Vagina (tissue), 2 donors: ENCODE results near the gene MPI. TPM values are rescaled to one million over a fixed set of nuclear protein-coding genes. Genes with fewer than 3 reads are reported as not detected.
A peak's percentile ranks its signal among the peaks of the same experiment; 100 is the strongest.
"Not testable (repeated sequence)": the region's sequence is repeated elsewhere in the genome, so short reads cannot be mapped to it uniquely, and the experiment has no call there.

Source experiments
- DNase-seq, 2 donors: peaks; one replicate each; pipeline ENCODE4 v3.0.0-alpha.2; 2017; ENCODE audit errors: extremely low spot score in 2 of 2
- H3K27ac ChIP-seq: fragments of 200-600 bp; sonication (generic); one replicate; pipeline ENCODE4 v1.5.1; 2019
- H3K27me3 ChIP-seq: fragments of 200-600 bp; sonication (generic); one replicate; pipeline ENCODE4 v1.5.1; 2019
- H3K36me3 ChIP-seq, 2 donors: fragments of 200-600 bp; sonication (generic); one replicate each; pipeline ENCODE4 v1.5.1; 2017 to 2019
- H3K4me1 ChIP-seq: fragments of 200-600 bp; sonication (generic); one replicate; pipeline ENCODE4 v1.5.1; 2019
- H3K4me3 ChIP-seq, 2 donors: fragments of 200-600 bp; sonication (generic); 1 replicate in 1 of 2; 2 replicates in 1 of 2; pipeline ENCODE4 v1.5.1; 2016 to 2019
- H3K9me3 ChIP-seq: fragments of 200-600 bp; sonication (generic); one replicate; pipeline ENCODE4 v1.5.1; 2019
- POLR2A ChIP-seq, 2 donors: fragments of 450-650 bp; IDR thresholded peaks; one replicate each; pipeline ENCODE4 v1.6.1; 2017; ENCODE audit warnings: antibody characterized with exemption in 2 of 2, mild to moderate bottlenecking in 2 of 2, moderate library complexity in 2 of 2
- POLR2AphosphoS5 ChIP-seq, 2 donors: sonication (generic); formaldehyde crosslinking; IDR thresholded peaks; one replicate each; pipeline ENCODE4 v1.9.0; 2017; ENCODE audit warnings: antibody characterized with exemption in 2 of 2, mild to moderate bottlenecking in 2 of 2, low read depth in 1 of 2; ENCODE audit not compliant: insufficient read depth in 1 of 2
- intact Hi-C: fragments of 100-400 bp; cut with DNase I; formaldehyde crosslinking; loops from one replicate; pipeline ENCODE4 v1.15.1; 2023
- total RNA-seq: library from RNA; depleted of rRNA; stranded (reverse); fragments of >200 nt; gene quantifications from one replicate; pipeline ENCODE4 v1.2.3, GENCODE V29; 2016
- TF ChIP-seq, protein P1 (sequence below), 3 experiments: fragments of 450-650 bp in 2 of 3; fragments of 200-600 bp in 1 of 3; sonication (generic) in 1 of 3; IDR thresholded peaks; one replicate each; pipeline ENCODE4 v1.5.1; 2017 to 2019; ENCODE audit warnings: antibody characterized with exemption in 3 of 3, mild to moderate bottlenecking in 2 of 3, moderate library complexity in 2 of 3

Gene MPI
- total RNA-seq, 1 donor from 2014 or later = 43.2 TPM

DNA sequence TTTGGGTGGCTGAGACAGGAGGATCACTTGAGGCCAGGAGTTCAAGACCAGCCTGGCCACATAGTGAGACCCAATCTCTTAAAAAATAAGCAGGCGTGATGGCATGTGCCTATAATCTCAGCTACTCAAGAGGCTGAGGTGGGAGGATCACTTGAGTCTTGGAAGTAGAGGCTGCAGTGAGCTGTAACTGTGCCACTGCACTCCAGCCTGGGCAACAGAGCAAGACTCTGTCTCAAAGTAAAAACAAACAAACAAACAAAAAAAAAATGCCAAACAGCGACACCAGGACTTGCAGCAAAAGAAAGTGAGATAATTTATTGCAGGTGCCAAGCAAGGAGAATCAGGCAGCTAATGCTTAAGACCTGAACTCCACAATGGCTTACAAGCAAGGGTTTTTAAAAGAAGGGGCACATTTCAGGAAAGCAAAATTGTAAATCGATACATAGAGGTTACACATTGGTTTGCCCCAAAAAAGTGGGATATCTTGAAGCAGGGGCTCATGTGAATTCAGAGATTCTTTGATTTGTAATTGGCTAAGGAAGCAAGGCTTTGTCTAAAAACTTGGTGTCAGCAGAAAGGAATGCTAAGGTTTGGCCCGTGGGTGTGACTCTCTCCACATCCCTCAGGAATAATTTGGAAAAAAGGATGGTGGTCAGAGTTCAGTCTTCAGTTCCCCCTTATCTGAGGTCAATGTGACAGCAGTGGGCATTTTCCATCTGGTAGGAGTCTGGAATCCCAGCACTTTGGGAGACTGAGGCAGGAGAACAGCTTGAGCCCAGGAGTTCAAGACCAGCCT lies 5.2 kb upstream of the MPI start:
- intact Hi-C loops = no loop called here
- TF ChIP-seq POLR2AphosphoS5 (IDR thresholded peaks at IDR 0.05; ENCODE audit: insufficient read depth in 1 of 2, low read depth in 1 of 2) (no peak), POLR2A (IDR thresholded peaks at IDR 0.05) (no peak)
- TF ChIP-seq, protein P1, sequence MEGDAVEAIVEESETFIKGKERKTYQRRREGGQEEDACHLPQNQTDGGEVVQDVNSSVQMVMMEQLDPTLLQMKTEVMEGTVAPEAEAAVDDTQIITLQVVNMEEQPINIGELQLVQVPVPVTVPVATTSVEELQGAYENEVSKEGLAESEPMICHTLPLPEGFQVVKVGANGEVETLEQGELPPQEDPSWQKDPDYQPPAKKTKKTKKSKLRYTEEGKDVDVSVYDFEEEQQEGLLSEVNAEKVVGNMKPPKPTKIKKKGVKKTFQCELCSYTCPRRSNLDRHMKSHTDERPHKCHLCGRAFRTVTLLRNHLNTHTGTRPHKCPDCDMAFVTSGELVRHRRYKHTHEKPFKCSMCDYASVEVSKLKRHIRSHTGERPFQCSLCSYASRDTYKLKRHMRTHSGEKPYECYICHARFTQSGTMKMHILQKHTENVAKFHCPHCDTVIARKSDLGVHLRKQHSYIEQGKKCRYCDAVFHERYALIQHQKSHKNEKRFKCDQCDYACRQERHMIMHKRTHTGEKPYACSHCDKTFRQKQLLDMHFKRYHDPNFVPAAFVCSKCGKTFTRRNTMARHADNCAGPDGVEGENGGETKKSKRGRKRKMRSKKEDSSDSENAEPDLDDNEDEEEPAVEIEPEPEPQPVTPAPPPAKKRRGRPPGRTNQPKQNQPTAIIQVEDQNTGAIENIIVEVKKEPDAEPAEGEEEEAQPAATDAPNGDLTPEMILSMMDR (IDR thresholded peaks at IDR 0.05) = no peak
- Histone ChIP-seq H3K4me1 (peaks cover 8% of the 10 kb centered on the region), H3K27me3 (no peaks in the 10 kb centered on the region), H3K9me3 (no peaks in the 10 kb centered on the region), H3K36me3 (no peaks in the 10 kb centered on the region), H3K4me3 (no peak overlapping the region), H3K27ac (no peak overlapping the region)
- DNase-seq = no peak

DNA sequence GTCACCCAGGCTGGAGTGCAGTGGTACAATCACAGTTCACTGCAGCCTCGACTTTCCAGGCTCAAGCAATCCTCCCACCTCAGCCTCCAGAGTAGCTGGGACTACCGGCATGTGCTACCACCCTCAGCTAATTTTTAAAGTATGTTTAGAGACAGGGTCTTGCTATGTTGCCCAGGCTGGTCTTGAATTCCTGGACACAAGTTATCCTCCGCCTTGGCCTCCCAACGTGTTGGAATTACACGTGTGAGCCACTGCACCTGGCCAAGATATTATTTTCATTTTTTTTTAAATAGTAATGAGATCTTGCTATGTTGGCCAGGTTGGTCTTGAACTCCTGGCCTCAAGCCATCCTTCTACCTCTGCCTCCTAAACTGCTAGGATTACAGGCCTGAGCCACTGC lies 4.4 kb upstream of the MPI start:
- H3K4me1 ChIP-seq = peaks cover 12% of the 10 kb centered on the region
- TF ChIP-seq POLR2AphosphoS5 (IDR thresholded peaks at IDR 0.05; ENCODE audit: insufficient read depth in 1 of 2, low read depth in 1 of 2) (no peak), POLR2A (IDR thresholded peaks at IDR 0.05) (no peak)
- TF ChIP-seq, protein P1 (IDR thresholded peaks at IDR 0.05) = no peak
- H3K27ac ChIP-seq = no peak overlapping the region
- intact Hi-C loops = no loop called here
- no peaks in the 10 kb centered on the region for H3K27me3 ChIP-seq
- H3K36me3 ChIP-seq = no peaks in the 10 kb centered on the region
- DNase-seq = no peak
- no peak overlapping the region for H3K4me3 ChIP-seq
- H3K9me3 ChIP-seq = no peaks in the 10 kb centered on the region

- intact Hi-C loops, H3K27ac ChIP-seq: not testable (repeated sequence)
Measured at GRCh38 chr15:74887537-74888193, 2.2 kb upstream of the MPI start.

DNA sequence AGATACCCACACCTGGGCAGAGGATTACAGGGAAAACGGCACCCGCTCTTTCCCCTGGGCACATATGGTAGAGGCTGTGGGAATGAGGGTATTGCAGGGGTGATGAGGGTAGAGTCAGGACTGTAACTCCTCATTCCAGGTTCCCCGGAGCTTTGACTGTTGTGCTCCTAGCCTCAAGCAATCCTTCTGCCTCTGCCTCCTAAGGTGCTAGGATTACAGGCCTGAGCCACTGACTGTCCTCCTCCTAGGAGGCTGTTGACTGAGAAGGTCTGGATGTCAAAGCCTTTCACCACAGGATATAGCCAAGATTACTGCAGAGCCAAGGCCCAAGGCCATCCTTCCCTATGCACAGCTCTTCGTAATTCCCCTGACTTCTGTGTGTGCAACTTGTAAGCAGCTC lies 1.1 kb upstream of the MPI start:
- Histone ChIP-seq H3K27me3 (no peaks in the 10 kb centered on the region), H3K27ac (no peak overlapping the region), H3K4me1 (peaks cover 26% of the 10 kb centered on the region), H3K36me3 (peaks cover 0 to 6% of the 10 kb centered on the region in 2 donors), H3K9me3 (no peaks in the 10 kb centered on the region), H3K4me3 (peak overlapping the region in 1 of 2 donors; percentile 97)
- TF ChIP-seq, protein P1 (IDR thresholded peaks at IDR 0.05) = no peak
- no peak for TF ChIP-seq POLR2AphosphoS5 (IDR thresholded peaks at IDR 0.05; ENCODE audit: insufficient read depth in 1 of 2, low read depth in 1 of 2)
- TF ChIP-seq POLR2A (IDR thresholded peaks at IDR 0.05) = no peak
- no peak for DNase-seq
- intact Hi-C loops = no loop called here

More at GRCh38 chr15:74887537-74888193, 2.2 kb upstream of the MPI start:
- H3K4me3 ChIP-seq, H3K36me3 ChIP-seq, H3K27me3 ChIP-seq, DNase-seq, H3K9me3 ChIP-seq: not testable (repeated sequence)
- H3K4me1 ChIP-seq = peaks cover 26% of the 10 kb centered on the region

DNA sequence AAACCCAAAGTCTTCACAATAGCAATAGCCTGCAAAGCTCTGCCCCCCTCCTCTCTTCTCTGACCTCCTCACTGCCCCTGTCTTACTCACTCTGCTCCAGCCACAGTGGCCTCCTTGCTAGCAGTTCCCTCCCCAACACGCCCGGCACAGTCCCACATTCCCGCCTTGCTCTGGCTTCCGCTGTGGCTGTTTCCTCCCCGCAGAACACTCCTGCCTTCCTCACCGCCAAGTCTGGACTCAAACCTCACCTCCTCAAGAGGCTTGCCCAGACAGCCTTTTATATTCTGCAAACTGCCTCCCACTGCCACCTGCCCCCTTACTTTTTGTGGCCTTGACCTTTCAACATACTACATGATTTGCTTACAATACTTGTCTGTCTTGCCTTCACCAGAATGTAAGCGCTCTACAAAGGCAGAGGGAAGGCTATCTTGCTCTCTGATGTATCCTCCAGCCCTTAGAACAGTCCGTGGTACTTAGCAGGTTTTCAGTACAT lies 406 bp upstream of the MPI start:
- Histone ChIP-seq H3K4me1 (peaks cover 26% of the 10 kb centered on the region), H3K36me3 (peaks cover 0 to 6% of the 10 kb centered on the region in 2 donors), H3K9me3 (no peaks in the 10 kb centered on the region), H3K27me3 (no peaks in the 10 kb centered on the region), H3K4me3 (peak overlapping the region; percentile 69 to 97), H3K27ac (peak overlapping the region; percentile 73)
- TF ChIP-seq POLR2A (IDR thresholded peaks at IDR 0.05) (no peak), POLR2AphosphoS5 (IDR thresholded peaks at IDR 0.05; ENCODE audit: insufficient read depth in 1 of 2, low read depth in 1 of 2) (no peak)
- TF ChIP-seq, protein P1 (IDR thresholded peaks at IDR 0.05) = no peak
- DNase-seq = no peak
- intact Hi-C loops = no loop called here
